Fibroblast of pulmonary artery (primary cell): Measurements from ENCODE around the gene BAAT.

Experiments
- DNase-seq: peaks from one replicate; pipeline ENCODE4 v3.0.0-alpha.2; 2010; ENCODE audit warnings: low read depth
- H3K4me3 ChIP-seq: replicated peaks from 2 replicates; pipeline ENCODE4 v1.5.1; 2011; ENCODE audit warnings: low read depth, mild to moderate bottlenecking, control low read depth, low read length, moderate library complexity
- TF ChIP-seq, protein P1 (sequence below): IDR thresholded peaks from 2 replicates; pipeline ENCODE4 v1.5.1; 2011; ENCODE audit warnings: mild to moderate bottlenecking, control low read depth, low read length, inconsistent platforms; ENCODE audit errors: missing control alignments

The BAAT gene

DNA sequence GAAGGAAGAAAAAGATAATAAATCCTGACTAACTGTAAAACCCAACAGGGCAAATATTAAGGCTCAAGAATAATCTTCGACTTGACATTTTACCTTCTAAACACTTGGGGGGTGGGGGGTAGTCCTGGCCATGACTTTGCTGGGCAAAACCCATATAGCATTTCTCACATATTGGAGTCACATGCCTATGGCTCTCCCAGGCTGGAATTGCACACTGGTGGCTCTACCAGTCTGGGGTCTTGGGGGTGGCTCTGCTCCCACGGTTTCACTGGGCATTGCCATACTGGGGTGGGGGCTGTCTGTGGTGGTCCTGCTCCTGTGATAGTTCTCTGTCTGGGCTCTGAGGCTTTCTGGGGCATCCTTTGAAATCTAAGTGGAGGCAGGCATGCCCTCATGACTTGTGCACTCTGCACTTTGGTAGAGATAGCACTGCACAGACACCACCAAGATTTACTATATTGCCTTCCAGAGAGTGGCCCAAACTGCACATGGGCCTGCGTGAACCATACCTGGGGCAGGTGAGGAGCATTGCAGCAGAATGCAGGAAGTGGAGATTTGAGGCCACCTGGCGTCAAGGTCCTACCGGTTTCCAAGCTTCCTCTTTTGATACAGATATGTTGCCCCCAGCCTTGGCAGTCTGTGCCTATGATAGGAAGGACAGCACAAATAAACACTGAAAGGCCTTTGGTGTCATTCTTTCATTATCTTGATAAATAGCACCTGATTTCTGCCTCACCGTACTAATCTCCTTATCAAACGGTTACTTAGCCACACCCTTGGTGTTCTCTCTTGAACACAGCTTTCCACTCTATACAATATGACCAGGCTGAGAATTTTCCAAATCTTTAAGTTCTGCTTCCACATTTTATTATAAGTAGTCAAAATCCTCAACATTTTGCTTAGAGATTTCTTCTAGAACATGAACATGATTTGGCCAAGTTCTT is 29.8 kb downstream of the BAAT start:
- H3K4me3 ChIP-seq, result no peak overlapping the region
- TF ChIP-seq, protein P1, sequence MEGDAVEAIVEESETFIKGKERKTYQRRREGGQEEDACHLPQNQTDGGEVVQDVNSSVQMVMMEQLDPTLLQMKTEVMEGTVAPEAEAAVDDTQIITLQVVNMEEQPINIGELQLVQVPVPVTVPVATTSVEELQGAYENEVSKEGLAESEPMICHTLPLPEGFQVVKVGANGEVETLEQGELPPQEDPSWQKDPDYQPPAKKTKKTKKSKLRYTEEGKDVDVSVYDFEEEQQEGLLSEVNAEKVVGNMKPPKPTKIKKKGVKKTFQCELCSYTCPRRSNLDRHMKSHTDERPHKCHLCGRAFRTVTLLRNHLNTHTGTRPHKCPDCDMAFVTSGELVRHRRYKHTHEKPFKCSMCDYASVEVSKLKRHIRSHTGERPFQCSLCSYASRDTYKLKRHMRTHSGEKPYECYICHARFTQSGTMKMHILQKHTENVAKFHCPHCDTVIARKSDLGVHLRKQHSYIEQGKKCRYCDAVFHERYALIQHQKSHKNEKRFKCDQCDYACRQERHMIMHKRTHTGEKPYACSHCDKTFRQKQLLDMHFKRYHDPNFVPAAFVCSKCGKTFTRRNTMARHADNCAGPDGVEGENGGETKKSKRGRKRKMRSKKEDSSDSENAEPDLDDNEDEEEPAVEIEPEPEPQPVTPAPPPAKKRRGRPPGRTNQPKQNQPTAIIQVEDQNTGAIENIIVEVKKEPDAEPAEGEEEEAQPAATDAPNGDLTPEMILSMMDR, result no peak
- DNase-seq, result no peak

DNA sequence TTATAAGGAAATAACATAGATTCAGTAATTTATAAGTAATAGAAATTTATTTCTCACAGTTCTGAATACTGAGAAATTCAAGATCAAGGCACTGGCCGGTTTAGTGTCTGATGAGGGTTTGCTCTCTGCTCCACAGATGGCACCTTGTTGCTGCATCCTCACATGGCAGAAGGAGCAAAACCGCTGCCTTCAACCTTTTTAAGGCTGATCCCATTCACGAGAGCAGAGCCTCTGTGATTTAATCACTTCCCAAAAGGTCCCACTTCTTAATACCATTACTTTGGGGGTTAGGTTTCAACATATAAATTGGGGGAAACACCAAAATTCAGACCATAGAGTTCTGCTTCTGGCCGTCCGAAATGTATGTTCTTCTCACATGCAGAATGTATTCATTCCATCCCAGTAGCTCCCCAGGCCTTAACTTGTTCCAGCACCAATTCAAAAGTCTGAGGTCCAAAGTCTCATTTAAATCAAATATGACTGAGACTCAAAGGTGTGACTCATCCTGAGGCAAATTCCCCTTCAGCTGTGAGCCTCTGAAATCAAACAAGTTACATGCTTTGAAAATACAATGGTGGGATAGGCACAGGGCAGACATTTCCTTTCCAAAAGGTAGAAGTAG is 30.6 kb downstream of the BAAT start:
- no peak for DNase-seq
- H3K4me3 ChIP-seq, result no peak overlapping the region
- TF ChIP-seq, protein P1, result no peak

DNA sequence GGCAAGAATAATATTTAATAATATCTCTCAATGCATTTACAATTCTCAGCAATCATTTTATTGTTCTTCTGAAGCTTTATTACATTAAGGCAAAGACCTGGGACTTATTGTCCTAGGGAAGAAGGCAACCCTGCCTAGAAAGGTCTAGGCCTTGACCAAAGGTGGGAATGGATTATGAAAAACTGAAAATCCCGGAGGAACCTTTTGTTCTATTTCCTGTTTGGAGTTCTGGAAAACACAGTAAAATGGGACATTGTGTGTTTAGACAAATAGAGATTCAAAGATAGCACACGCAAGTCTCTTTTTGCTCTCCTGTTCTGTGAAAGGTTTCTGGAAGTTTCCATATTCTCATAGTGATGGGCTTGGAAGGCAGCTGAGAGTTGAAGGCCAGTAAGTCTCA is 31.1 kb downstream of the BAAT start:
- TF ChIP-seq, protein P1, result no peak
- no peak for DNase-seq
- no peak overlapping the region for H3K4me3 ChIP-seq

DNA sequence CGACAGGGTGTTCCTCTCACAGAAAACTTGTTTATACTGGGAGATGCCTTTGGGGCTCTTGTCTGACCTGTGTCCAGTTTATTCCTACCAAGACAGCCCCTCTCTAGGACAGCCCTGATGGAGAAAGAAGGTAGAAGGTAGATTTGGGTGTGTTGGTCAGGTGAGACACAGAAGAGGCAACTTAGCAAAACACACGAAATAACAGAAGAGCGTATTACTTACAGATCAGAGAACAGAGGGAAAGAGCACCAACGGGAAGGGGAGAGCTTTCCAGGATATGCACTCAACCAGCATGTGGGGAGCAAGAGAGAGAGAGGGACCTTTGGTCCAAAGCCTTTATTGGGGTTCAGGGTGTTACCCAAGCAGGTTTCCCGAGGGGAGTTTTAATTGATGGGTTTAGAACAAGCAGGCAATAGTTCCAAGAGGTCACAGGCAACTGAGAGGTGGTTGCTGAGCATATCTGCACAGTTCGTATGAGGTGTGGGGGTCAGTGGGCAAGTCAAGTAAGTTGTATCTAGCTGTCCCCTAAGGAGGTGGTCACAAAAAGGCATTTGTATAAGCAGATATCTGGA is 31.8 kb downstream of the BAAT start:
- no peak overlapping the region for H3K4me3 ChIP-seq
- TF ChIP-seq, protein P1, result no peak
- DNase-seq, result no peak

DNA sequence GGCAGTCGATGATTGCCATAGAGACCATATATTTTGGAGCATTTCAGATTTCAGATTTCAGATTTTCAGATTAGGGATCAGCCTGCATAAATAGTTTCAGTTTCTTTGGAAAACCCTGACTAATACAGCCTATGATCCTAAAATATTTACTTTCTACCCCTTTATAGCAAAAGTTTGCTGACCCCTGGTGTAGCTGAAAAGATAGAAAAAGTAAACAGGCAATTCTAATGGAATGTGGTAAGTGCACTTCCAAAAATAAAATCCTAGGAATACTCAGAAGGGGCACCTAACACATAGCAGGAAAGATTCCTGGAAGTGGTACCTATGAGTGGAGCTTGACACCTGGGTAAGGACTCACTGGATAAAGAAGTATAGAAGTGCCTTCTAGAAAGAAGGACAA is 34.5 kb downstream of the BAAT start:
- DNase-seq, result no peak
- TF ChIP-seq, protein P1, result no peak
- no peak overlapping the region for H3K4me3 ChIP-seq

DNA sequence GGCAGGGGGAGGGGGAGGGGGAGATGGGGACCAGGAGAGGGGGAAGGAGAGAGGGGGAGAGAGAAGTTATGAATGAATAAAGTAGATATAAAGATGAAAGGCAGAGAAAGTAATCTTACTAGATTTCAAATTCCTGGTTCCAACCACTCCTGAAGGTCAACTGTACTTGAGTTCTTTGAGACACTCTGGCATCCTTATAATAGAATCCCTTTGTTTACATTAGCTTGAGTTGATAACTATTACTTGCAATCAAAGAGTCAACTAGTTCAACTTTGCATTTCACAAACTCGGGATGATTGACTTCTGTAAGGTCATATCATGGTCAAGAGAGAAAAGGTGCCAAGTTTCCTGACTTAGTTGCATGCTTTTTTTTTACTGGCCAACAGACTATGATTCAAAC is 42.2 kb downstream of the BAAT start:
- TF ChIP-seq, protein P1, result no peak
- DNase-seq, result no peak

More for the DNA sequence above, 42.2 kb downstream of the BAAT start:
- H3K4me3 ChIP-seq, result no peak overlapping the region
